Measurements from ENCODE around the gene TYK2. TPM values are rescaled to one million over a fixed set of nuclear protein-coding genes. Genes with fewer than 3 reads are reported as not detected.
"Not testable (repeated sequence)": the region's sequence is repeated elsewhere in the genome, so short reads cannot be mapped to it uniquely, and the experiment has no call there.

Gene TYK2
- total and polyA plus RNA-seq, 9 donors, result 54.8 to 89.6 (median 67.4) TPM

DNA sequence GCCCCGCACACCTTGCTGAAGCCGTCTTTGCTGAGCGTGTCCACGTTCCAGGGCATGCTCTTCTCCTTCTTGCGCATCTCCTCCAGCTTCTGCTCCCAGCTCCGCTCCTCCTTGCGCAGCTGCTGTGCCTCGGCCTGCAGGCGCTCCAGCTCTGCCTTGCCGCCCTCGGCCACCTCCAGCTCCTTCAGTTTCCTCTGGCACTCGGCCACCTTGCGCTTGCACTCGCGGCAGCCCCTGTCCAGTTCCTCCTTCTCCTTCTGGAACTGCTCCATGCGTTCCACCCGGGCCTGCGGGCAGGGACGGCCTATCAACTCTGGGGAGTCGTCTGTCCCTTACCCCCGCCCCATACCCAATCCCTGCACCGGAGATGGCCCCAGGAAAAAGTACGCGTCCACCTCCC lies 15.5 kb upstream of the TYK2 start:
- H3K27ac ChIP-seq (ENCODE audit: low read length), result no peak overlapping the region
- peaks cover 61% of the 10 kb centered on the region for H3K36me3 ChIP-seq (ENCODE audit: control insufficient read depth, insufficient read depth, low read length)
- WGBS (ENCODE audit: insufficient coverage), result 80% methylated on average over 24 of the region's 24 CpGs
- H3K4me3 ChIP-seq (ENCODE audit: low read length), result no peak overlapping the region
- H3K9me3 ChIP-seq (replicated peaks; ENCODE audit: control insufficient read depth, low read depth, low read length), result no peaks in the 10 kb centered on the region
- DNase-seq, result no peak
- no peaks in the 10 kb centered on the region for H3K27me3 ChIP-seq (ENCODE audit: control insufficient read depth, insufficient read depth, low read length)
- peaks cover 17% of the 10 kb centered on the region for H3K4me1 ChIP-seq (ENCODE audit: control insufficient read depth, insufficient read depth, low read length)

DNA sequence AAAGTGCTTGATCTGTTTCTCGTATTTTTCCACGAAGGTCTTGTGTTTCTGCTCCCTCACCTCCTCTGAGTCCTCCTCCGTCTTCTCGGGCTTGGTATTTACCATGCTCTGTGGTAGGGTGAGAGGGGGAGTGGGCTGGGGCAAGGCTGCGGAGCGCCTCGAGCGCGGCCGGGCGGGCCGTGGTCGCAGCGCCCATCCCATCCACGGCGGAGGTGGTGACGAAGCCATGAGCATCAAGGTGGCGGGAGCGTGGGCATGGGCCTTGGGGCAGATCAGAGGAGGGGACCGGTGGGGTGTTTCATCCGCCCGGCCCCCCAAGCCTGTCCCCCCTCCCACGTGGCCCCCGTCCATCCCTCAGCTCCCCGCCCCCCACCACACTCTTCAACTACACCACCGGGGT lies 15.1 kb upstream of the TYK2 start:
- Histone ChIP-seq H3K27me3 (ENCODE audit: control insufficient read depth, insufficient read depth, low read length) (no peaks in the 10 kb centered on the region), H3K4me3 (ENCODE audit: low read length) (no peak overlapping the region), H3K27ac (ENCODE audit: low read length) (no peak overlapping the region), H3K9me3 (replicated peaks; ENCODE audit: control insufficient read depth, low read depth, low read length) (no peaks in the 10 kb centered on the region), H3K36me3 (ENCODE audit: control insufficient read depth, insufficient read depth, low read length) (peaks cover 63% of the 10 kb centered on the region), H3K4me1 (ENCODE audit: control insufficient read depth, insufficient read depth, low read length) (peaks cover 12% of the 10 kb centered on the region)
- DNase-seq, result no peak
- WGBS (ENCODE audit: insufficient coverage), result 94% methylated on average over 9 of the region's 26 CpGs

DNA sequence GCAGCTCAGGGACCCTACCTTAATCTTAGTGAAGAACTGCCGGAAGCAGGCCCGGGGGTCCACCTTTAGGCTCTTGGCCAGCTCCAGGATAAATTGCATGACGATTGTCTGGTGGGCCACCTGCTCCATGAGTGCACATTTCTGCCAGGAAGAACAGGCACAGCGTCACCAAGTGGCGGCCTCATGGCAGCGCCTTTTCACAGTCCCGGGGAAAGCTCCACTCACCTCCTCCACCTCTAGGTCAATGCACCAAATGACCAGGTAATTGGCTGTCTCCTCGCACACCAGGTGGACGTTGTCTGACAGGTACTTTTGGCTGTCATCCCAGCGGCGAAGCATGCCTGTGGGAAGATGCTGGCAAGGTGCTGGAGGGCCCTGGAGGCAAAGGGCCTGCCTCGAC lies 14.6 kb upstream of the TYK2 start:
- H3K4me3 ChIP-seq (ENCODE audit: low read length), result no peak overlapping the region
- peaks cover 59% of the 10 kb centered on the region for H3K36me3 ChIP-seq (ENCODE audit: control insufficient read depth, insufficient read depth, low read length)
- WGBS (ENCODE audit: insufficient coverage), result 93% methylated on average over 11 of the region's 12 CpGs
- no peaks in the 10 kb centered on the region for H3K9me3 ChIP-seq (replicated peaks; ENCODE audit: control insufficient read depth, low read depth, low read length)
- H3K4me1 ChIP-seq (ENCODE audit: control insufficient read depth, insufficient read depth, low read length), result peaks cover 8% of the 10 kb centered on the region
- no peak for DNase-seq
- no peak overlapping the region for H3K27ac ChIP-seq (ENCODE audit: low read length)
- H3K27me3 ChIP-seq (ENCODE audit: control insufficient read depth, insufficient read depth, low read length), result no peaks in the 10 kb centered on the region

DNA sequence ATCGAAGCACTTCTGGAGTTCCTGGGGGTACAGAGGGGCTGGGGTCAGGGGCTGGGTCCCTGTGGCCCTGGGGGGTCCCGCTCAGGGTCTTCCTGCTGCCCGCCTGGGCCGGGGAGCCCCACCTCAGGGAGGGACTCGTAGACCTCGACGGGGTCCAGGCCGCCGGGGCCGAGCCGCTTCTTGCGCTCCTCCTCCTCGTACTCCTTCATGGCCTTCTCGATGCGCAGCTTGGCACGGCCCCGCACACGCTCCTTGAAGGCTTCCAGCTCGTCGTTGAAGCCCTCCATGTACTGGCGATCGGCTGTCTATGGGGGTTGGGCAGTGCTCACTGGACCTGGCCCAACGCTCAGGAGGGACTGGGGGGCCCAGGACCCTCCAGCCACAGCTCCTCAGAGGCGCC lies 12.8 kb upstream of the TYK2 start:
- WGBS (ENCODE audit: insufficient coverage), result 92% methylated on average over 22 of the region's 24 CpGs
- H3K27ac ChIP-seq (ENCODE audit: low read length), result no peak overlapping the region
- H3K9me3 ChIP-seq (replicated peaks; ENCODE audit: control insufficient read depth, low read depth, low read length), result no peaks in the 10 kb centered on the region
- H3K4me3 ChIP-seq (ENCODE audit: low read length), result no peak overlapping the region
- H3K27me3 ChIP-seq (ENCODE audit: control insufficient read depth, insufficient read depth, low read length), result no peaks in the 10 kb centered on the region
- H3K36me3 ChIP-seq (ENCODE audit: control insufficient read depth, insufficient read depth, low read length), result peaks cover 51% of the 10 kb centered on the region
- no peak for DNase-seq
- H3K4me1 ChIP-seq (ENCODE audit: control insufficient read depth, insufficient read depth, low read length), result peaks cover 3% of the 10 kb centered on the region

DNA sequence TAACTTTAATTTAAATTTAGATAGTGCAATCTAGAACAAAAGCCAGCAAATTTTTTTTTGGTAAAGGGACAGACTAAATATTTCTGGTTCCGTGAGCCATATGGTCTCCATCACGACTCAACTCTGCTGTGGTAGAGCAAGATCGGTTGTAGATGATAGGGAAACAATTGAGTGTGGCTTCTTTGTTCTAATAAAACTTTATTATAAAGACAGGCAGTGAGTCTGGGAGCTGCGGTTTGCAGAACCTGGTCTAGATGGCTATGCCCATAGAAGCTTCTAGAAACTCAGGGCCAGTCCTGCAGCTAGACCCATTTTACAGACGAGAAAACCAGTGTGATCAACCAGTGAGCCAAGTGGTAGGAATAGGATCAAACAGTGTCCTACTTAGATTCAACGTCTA lies 11.7 kb upstream of the TYK2 start:
- Histone ChIP-seq H3K27me3 (ENCODE audit: control insufficient read depth, insufficient read depth, low read length) (no peaks in the 10 kb centered on the region), H3K9me3 (replicated peaks; ENCODE audit: control insufficient read depth, low read depth, low read length) (no peaks in the 10 kb centered on the region), H3K27ac (ENCODE audit: low read length) (no peak overlapping the region), H3K4me1 (ENCODE audit: control insufficient read depth, insufficient read depth, low read length) (peaks cover 3% of the 10 kb centered on the region), H3K4me3 (ENCODE audit: low read length) (no peak overlapping the region), H3K36me3 (ENCODE audit: control insufficient read depth, insufficient read depth, low read length) (peaks cover 45% of the 10 kb centered on the region)
- no peak for DNase-seq
- no CpG with 5 or more reads among the region's 6 CpGs for WGBS (ENCODE audit: insufficient coverage)

DNA sequence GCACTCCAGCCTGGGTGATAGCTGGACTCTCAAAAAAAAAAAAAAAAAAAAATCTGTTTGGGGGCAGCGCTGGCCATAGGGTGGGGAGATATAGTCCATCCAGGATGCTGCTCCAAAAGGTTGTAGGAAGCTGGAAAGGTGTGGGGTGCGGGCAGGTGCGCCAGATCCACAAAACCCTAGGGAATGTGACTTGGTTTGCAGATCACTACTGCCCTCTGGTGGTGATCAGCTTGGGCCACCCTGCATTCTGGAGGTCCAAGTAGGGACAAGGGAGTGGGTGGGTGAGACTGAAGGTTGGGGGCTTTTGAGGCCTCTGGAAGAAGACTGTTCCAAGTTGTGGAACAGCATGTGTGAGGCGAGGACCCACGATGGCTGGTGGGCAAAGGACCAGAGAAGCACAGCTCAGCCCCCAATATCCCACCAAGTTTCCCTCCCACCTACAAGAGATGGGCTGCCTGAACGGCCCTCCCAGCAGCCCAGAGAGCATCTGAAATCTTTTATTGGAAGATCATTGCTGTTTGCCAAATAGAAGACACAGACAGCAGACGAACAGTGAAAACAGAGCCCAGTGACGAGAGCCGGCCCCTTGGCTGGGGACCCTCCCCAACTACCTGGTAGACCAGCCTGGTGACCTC lies 10.4 kb upstream of the TYK2 start:
- Histone ChIP-seq H3K27me3 (ENCODE audit: control insufficient read depth, insufficient read depth, low read length) (no peaks in the 10 kb centered on the region), H3K27ac (ENCODE audit: low read length) (no peak overlapping the region), H3K36me3 (ENCODE audit: control insufficient read depth, insufficient read depth, low read length) (peaks cover 45% of the 10 kb centered on the region), H3K4me1 (ENCODE audit: control insufficient read depth, insufficient read depth, low read length) (peaks cover 3% of the 10 kb centered on the region), H3K9me3 (replicated peaks; ENCODE audit: control insufficient read depth, low read depth, low read length) (no peaks in the 10 kb centered on the region), H3K4me3 (ENCODE audit: low read length) (no peak overlapping the region)
- DNase-seq, result peak; percentile 68
- 38% methylated on average over 6 of the region's 9 CpGs for WGBS (ENCODE audit: insufficient coverage)

DNA sequence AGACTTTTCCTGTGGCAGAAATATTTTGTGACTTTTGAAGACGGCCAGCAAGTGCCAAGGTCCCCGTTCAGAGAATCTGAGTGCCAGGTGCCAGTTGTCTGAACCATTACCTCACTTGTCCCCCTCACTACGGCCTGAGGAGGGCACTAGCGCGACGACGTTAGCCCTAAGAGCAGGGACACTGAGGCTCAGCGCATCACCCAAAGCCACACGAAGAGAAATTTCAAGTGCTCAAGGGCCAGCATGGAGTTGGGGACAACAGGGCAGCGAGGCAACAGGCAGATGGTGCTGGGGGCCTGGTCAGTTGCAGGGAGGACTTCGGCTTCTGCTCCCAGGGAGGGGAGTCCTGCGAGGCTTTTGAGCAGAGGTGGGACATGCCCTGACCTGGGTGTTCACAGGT lies 9.5 kb upstream of the TYK2 start:
- no peak overlapping the region for H3K4me3 ChIP-seq (ENCODE audit: low read length)
- 62% methylated on average over 12 of the region's 12 CpGs for WGBS (ENCODE audit: insufficient coverage)
- no peak for DNase-seq
- H3K4me1 ChIP-seq (ENCODE audit: control insufficient read depth, insufficient read depth, low read length), result peaks cover 3% of the 10 kb centered on the region
- H3K9me3 ChIP-seq (replicated peaks; ENCODE audit: control insufficient read depth, low read depth, low read length), result no peaks in the 10 kb centered on the region
- peaks cover 40% of the 10 kb centered on the region for H3K36me3 ChIP-seq (ENCODE audit: control insufficient read depth, insufficient read depth, low read length)
- no peak overlapping the region for H3K27ac ChIP-seq (ENCODE audit: low read length)
- no peaks in the 10 kb centered on the region for H3K27me3 ChIP-seq (ENCODE audit: control insufficient read depth, insufficient read depth, low read length)

DNA sequence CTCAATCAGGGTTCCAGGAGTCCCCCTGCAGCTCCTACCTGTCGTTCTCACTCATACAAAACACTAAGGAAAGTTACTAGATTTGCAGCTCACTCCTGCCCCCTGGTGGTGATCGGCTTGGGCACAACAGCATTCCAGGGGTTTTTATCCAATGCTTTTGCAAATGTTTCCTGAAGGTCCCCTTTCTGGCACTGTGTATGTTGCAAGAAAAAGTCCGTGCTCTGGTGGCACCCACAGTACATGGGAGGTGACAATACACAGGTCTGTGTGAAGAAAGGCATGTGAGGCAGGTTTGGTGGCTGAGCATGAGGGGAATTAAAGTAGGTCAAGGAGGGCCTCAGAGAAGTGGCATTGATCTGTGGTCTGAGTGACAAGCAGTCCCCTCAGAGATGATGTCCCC lies 8.6 kb upstream of the TYK2 start:
- no peak overlapping the region for H3K4me3 ChIP-seq (ENCODE audit: low read length)
- H3K36me3 ChIP-seq (ENCODE audit: control insufficient read depth, insufficient read depth, low read length), result peaks cover 33% of the 10 kb centered on the region
- 0% methylated on average over 3 of the region's 3 CpGs for WGBS (ENCODE audit: insufficient coverage)
- peak; percentile 84 for DNase-seq
- H3K27ac ChIP-seq (ENCODE audit: low read length), result no peak overlapping the region
- H3K27me3 ChIP-seq (ENCODE audit: control insufficient read depth, insufficient read depth, low read length), result no peaks in the 10 kb centered on the region
- peaks cover 3% of the 10 kb centered on the region for H3K4me1 ChIP-seq (ENCODE audit: control insufficient read depth, insufficient read depth, low read length)
- no peaks in the 10 kb centered on the region for H3K9me3 ChIP-seq (replicated peaks; ENCODE audit: control insufficient read depth, low read depth, low read length)

DNA sequence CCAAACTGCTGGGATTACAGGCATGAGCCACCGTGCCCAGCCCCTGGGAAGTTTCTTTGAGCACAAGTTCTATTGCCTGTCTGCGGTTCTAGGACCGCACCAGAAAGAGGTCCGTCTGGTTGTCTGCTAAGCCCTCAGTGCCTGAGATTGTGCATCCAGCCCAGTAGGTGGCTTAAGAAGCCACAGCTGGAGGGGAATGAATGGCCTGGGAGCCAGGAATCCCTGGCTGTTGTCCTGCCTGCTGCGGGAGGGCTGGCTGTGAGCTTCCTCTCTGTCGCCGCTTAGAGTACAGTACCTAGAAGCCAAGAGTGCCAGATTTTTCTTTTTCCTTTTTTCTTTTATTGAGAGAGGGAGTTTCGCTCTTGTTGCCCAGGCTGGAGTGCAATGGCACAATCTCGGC lies 4.2 kb upstream of the TYK2 start:
- Histone ChIP-seq H3K27ac (ENCODE audit: low read length) (no peak overlapping the region), H3K36me3 (ENCODE audit: control insufficient read depth, insufficient read depth, low read length) (no peaks in the 10 kb centered on the region), H3K4me3 (ENCODE audit: low read length) (no peak overlapping the region), H3K27me3 (ENCODE audit: control insufficient read depth, insufficient read depth, low read length) (no peaks in the 10 kb centered on the region), H3K9me3 (replicated peaks; ENCODE audit: control insufficient read depth, low read depth, low read length) (no peaks in the 10 kb centered on the region), H3K4me1 (ENCODE audit: control insufficient read depth, insufficient read depth, low read length) (peaks cover 11% of the 10 kb centered on the region)
- DNase-seq, result no peak
- 59% methylated on average over 4 of the region's 9 CpGs for WGBS (ENCODE audit: insufficient coverage)

DNA sequence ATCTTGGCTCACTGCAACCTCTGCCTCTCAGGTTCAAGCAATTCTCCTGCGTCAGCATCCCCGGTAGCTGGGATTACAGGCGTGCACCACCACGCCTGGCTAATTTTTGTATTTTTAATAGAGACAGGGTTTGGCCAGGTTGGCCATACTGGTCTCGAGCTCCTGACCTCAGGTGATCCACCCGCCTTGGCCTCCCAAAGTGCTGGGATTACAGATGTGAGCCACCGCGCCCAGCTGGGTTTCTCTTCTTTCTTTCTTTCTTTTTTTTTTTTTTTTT lies 2.8 kb upstream of the TYK2 start:
- H3K9me3 ChIP-seq (replicated peaks; ENCODE audit: control insufficient read depth, low read depth, low read length); H3K4me3 ChIP-seq (ENCODE audit: low read length); H3K36me3 ChIP-seq (ENCODE audit: control insufficient read depth, insufficient read depth, low read length); DNase-seq; H3K27me3 ChIP-seq (ENCODE audit: control insufficient read depth, insufficient read depth, low read length); H3K27ac ChIP-seq (ENCODE audit: low read length): not testable (repeated sequence)
- peaks cover 11% of the 10 kb centered on the region for H3K4me1 ChIP-seq (ENCODE audit: control insufficient read depth, insufficient read depth, low read length)
- WGBS (ENCODE audit: insufficient coverage), result 83% methylated on average over 1 of the region's 8 CpGs

DNA sequence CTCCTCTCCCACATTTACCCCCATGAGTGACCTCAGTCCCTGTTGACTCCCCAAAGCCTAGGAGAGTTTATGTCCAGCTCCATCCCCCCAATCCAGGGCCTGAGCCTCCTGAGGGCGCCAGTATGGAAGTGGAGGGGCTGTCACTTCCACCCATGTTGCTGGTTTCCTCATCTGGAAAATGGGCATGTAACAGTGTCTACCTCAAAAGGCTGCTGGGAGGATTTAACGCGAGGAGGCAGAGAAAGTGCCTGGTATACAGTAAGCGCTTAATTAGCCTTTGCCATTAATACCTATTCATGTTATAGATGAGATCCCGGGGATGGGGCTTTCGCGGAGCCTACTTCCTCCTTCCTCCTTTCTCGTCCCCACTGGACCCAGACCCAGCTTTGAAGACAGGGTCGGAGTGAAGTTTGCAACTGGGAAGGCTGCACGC lies 476 bp downstream of the TYK2 start:
- peak overlapping the region; percentile 99 for H3K4me3 ChIP-seq (ENCODE audit: low read length)
- H3K9me3 ChIP-seq (replicated peaks; ENCODE audit: control insufficient read depth, low read depth, low read length), result no peaks in the 10 kb centered on the region
- H3K27ac ChIP-seq (ENCODE audit: low read length), result peak overlapping the region; percentile 66
- whole genome bisulfite sequencing (ENCODE audit: insufficient coverage), result 0% methylated on average over 4 of the region's 10 CpGs
- H3K36me3 ChIP-seq (ENCODE audit: control insufficient read depth, insufficient read depth, low read length), result peaks cover 20% of the 10 kb centered on the region
- peaks cover 11% of the 10 kb centered on the region for H3K4me1 ChIP-seq (ENCODE audit: control insufficient read depth, insufficient read depth, low read length)
- H3K27me3 ChIP-seq (ENCODE audit: control insufficient read depth, insufficient read depth, low read length), result no peaks in the 10 kb centered on the region
- no peak for DNase-seq
